Measurements from ENCODE around the gene DDX31.
A peak's percentile ranks its signal among the peaks of the same experiment; 100 is the strongest.

Gene DDX31

DNA sequence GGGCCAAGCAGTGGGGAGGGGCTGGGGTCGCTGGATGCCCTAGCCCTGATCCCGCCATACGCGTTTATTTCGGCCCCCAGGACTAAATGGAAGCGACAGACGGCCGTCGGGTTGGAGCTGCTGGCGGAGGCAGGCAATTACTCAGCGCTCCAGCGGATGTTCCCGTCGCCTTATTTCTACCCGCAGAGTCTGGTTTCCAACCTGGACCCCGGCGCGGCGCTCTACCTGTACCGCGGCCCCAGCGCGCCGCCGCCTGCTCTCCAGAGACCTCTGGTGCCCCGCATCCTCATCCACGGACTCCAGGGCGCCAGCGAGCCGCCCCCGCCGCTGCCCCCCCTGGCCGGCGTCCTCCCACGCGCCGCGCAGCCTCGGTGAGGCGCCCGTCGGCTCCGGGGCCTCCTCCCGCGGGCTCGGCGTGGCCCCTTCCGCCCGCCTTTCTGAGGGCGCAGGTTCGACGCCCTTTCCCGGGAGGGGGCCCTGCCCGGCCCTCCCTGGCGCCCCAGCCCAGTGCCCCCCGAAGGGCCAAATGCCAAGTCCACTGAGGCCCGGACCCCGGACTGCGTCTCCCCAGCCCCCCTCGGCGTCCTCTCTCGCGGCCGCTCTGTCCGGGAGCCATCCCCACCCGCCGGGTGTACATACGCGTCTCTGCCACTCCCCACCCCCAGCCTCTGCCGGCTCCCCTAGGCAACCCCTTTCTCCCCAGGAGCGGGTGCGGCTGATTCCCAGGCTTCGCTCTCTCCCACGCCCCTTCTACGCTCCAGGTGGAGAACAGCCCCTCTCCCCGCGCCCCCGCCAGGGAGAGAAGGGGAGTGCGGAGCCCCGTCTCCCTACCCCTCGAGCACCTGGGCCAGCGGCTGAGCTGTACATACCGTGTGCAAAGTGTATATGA, 80.4 kb downstream of the DDX31 start:
- Mint-ChIP-seq H3K36me3 (ENCODE audit: low read depth) (peaks cover 11% of the 10 kb centered on the region), H3K4me1 (ENCODE audit: low read depth) (peaks cover 7% of the 10 kb centered on the region), H3K27me3 (peaks cover 51% of the 10 kb centered on the region), H3K9me3 (no peaks in the 10 kb centered on the region), H3K27ac (no peak overlapping the region), H3K4me3 (no peak overlapping the region)

DNA sequence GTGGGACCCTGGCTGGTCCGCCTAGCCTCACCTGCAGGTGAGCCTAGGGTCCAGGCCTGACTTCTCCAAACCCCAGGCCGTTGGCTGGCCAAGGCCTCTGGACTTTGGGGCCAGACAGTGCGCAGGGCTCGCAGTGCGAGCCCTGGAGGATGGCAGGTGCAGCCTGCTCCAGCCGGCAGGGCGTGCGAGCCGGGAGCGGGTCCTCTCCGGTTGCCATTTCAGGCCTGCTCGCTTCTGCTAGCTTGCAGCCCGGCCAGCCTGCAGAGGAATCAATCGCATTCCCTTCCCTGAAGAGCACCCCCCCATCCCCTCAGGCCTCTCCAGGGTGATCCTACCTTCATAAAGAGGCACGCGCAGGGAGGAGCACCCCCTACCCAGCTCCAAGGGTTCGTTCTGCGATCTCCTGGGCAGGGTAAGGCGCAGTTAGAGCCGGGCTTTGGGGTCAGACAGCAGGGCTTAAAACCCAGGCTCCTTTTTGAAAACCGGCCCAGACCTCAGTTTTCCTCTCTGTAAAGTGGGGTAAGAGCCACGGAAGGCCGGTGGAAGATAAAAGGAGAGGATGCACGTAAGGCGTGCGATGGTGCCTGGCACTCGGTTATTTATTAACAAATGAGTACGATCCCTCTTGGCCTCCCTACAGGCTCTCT, 81.2 kb downstream of the DDX31 start:
- no peak overlapping the region for H3K27ac Mint-ChIP-seq
- peaks cover 59% of the 10 kb centered on the region for H3K27me3 Mint-ChIP-seq

DNA sequence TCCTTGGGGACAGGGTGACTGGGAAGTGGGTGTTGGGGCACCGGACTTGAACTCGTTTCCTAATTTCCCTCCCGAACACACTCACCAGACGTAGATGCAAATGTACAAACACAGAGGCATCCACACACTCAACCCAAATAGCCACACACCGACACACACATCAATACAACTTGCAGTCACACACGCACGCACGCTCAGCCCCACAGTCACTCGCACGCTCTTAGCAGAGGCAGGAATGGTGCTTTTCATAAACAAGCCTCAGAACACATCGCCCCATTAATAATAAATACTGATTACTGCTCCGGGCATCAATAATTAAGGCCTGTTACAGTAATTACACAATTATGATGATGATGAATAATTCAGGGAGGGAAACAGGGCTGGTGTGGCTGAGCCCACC, 81.7 kb downstream of the DDX31 start:
- H3K36me3 Mint-ChIP-seq (ENCODE audit: low read depth), result no peaks in the 10 kb centered on the region
- H3K27me3 Mint-ChIP-seq, result peaks cover 64% of the 10 kb centered on the region
- H3K27ac Mint-ChIP-seq, result no peak overlapping the region
- peaks cover 7% of the 10 kb centered on the region for H3K4me1 Mint-ChIP-seq (ENCODE audit: low read depth)
- H3K4me3 Mint-ChIP-seq, result peak overlapping the region; percentile 1
- H3K9me3 Mint-ChIP-seq, result no peaks in the 10 kb centered on the region

More for the DNA sequence above, 81.2 kb downstream of the DDX31 start:
- Mint-ChIP-seq H3K4me3 (no peak overlapping the region), H3K4me1 (ENCODE audit: low read depth) (peaks cover 7% of the 10 kb centered on the region), H3K9me3 (no peaks in the 10 kb centered on the region), H3K36me3 (ENCODE audit: low read depth) (peaks cover 5% of the 10 kb centered on the region)

DNA sequence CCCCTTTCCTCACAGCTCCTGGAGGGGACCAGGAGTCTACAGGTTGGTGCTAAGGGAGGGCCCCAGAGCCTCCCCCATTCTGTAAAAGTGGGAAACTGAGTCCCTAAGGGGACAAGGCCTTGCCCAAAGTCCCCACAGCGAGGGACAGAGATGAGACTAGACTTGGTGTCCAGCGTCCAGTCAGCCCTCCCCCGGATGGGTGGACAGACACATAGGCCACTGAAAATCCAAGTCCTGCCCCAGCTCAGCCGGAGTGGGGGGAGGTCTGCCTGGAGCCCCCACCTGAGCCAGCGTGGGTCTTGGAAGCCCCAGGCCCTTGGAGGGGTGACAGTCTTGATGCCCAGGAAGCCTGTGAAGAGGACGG, 82.2 kb downstream of the DDX31 start:
- Mint-ChIP-seq H3K9me3 (no peaks in the 10 kb centered on the region), H3K27me3 (peaks cover 67% of the 10 kb centered on the region), H3K4me3 (no peak overlapping the region), H3K27ac (no peak overlapping the region), H3K36me3 (ENCODE audit: low read depth) (no peaks in the 10 kb centered on the region), H3K4me1 (ENCODE audit: low read depth) (peaks cover 7% of the 10 kb centered on the region)

DNA sequence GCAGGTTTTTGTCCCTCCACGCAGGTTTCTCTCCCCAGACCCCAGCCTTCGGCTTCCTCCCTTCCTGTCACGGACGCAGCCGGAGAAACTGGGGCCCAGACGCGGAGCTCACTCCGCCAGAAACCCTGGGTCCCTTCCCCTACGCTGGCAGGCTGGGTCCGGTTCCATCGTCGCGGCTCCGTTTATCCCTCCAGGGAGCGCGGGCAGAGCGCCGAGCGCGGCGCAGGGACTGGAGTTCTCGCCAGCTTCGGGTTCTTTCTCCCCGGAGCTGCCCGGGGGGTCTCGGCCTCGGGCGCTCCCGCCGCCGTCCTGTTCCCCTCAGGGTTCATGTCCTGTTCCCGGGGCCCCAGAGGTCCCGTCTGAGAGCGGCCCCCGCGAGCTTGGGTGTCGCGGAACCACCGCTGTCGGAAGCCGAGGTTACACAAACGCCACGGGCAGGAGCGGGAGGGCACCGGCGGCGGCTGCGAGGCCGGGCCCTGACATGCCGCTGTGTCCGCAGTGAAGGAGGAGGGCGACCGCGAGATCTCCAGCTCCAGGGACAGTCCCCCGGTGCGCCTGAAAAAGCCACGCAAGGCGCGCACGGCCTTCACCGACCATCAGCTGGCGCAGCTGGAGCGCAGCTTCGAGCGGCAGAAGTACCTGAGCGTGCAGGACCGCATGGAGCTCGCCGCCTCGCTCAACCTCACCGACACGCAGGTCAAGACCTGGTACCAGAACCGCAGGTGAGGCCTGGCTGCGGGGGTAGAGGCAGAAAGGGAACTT, 82.8 kb downstream of the DDX31 start:
- Mint-ChIP-seq H3K36me3 (ENCODE audit: low read depth) (no peaks in the 10 kb centered on the region), H3K4me3 (no peak overlapping the region), H3K9me3 (no peaks in the 10 kb centered on the region), H3K27me3 (peaks cover 64% of the 10 kb centered on the region), H3K4me1 (ENCODE audit: low read depth) (peaks cover 8% of the 10 kb centered on the region), H3K27ac (no peak overlapping the region)

DNA sequence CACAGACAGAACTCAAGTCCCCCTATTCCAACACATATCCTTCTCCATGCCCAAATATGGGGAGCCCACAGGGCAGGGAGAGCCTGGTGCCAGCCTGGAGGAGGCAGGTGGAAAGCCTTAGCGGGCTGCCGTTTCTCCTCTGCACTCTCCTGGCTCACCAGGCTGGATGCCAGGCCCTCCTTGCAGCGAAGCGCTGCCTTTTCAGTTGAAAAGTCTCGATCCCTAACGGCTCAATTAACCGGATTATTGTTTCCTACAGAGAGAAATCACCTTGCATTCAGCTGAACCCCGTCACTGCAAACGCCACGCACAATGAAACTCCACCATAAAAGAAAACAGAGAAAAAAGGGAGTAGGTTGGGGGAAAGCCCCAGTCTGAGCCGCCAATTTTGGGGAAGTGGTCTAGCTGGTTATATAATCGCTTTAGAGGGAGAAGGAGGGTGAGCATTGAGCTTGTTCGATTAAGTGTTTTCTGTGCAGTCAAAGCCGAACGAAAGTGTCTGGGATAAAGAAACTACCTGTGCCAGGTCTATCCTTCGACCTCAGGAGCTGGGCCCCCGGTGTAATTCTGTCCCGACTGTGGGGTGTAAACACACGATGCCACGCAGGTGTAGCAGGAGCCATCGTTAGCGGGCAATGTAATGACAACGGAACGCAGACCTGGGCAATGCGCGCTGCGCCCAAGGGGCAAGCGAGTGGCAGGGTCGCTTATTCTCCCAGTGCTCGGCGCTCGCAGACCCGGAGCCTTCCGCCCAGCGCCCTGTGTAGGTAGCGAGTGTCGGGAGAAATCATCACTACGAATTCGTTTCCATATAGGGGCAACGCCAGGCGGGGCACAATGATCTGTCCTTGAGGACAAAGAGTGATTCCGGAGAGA, 83.6 kb downstream of the DDX31 start:
- Mint-ChIP-seq H3K4me1 (ENCODE audit: low read depth) (peaks cover 13% of the 10 kb centered on the region), H3K9me3 (no peaks in the 10 kb centered on the region), H3K36me3 (ENCODE audit: low read depth) (no peaks in the 10 kb centered on the region), H3K27ac (peak overlapping the region; percentile 7), H3K4me3 (no peak overlapping the region), H3K27me3 (peaks cover 64% of the 10 kb centered on the region)

DNA sequence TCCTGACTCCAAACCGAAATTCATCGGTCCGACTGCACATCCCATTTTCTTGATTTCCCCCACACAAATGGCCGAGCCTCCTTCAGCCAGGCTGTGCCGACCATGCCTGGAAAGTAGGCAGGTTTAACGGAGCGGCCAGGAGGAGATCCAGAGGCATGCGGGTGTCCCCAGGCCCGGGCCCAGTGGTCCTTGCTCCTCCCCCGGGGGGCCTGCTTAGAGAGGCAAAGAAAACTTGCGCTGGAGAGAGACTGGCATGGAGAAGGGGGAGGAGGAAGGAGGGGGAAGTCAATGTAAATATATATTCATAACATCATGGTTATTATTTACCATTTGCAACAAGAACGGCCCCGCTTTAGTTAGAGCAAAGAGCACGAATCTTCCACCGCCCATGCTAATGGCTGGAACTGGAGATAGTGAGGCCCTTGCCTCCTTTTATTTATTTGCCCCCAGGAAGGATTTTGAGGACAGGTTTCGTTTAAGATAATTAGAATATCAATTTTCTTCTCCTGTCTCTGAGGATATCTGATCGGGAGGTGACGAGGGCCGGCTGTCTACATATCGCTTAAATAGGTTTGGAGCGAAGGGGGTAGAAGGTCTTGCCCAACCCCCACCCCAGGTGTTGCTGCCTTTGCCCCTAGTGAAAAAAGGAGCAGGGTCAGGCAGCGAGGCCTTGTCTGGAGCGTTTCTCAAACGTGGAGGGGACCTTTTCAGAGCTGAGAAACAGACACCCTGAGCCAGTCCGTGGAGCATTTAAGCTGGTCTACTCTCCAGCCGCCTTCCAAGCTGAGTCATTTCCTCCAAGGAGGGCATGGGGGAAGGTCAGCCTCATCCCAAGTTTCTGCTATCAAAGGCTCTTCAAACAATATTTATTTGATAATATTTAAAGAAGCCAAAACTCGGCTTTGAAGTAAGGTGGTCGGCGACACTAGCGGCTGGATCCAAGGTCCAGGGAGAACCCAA, 84.9 kb downstream of the DDX31 start:
- no peaks in the 10 kb centered on the region for H3K9me3 Mint-ChIP-seq
- peaks cover 68% of the 10 kb centered on the region for H3K27me3 Mint-ChIP-seq
- no peak overlapping the region for H3K4me3 Mint-ChIP-seq
- no peaks in the 10 kb centered on the region for H3K36me3 Mint-ChIP-seq (ENCODE audit: low read depth)
- H3K4me1 Mint-ChIP-seq (ENCODE audit: low read depth), result peaks cover 15% of the 10 kb centered on the region
- H3K27ac Mint-ChIP-seq, result no peak overlapping the region

DNA sequence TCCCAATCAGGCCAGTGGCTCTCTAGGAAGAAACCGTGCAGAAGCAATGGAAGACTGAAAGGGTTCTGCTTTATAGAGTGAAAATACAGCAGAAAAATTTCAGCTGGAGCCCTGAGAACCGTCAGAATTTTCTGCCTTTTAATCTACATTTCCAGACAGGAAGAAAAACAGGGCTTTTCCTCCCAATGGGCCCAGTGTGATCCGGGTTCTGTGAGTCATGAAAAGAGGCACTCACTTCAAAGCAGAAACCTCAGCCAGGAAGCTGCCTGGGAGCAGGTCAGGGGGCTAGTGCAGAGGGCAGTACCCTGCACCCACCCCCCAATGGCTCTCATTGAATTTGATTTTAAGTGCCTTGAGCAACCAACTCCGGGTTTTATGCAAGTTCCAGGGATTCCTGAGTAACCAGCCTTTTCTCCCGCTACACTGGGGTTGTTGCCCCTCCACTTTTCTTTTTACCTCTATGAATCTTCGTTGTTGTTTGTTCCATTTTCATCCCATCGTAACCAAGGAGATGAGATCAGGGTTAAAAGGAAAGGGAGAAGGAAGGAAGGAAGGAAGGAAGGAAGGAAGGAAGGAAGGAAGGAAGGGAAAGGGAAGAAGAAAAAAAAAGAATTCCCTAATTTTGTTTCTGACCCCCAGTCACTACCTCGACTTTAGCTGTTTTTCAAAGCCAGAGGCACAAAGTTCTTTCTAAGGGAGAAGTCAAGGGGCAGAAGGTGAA, 86.0 kb downstream of the DDX31 start:
- Mint-ChIP-seq H3K27me3 (peaks cover 75% of the 10 kb centered on the region), H3K36me3 (ENCODE audit: low read depth) (no peaks in the 10 kb centered on the region), H3K27ac (no peak overlapping the region), H3K4me3 (no peak overlapping the region), H3K9me3 (no peaks in the 10 kb centered on the region), H3K4me1 (ENCODE audit: low read depth) (peaks cover 15% of the 10 kb centered on the region)

DNA sequence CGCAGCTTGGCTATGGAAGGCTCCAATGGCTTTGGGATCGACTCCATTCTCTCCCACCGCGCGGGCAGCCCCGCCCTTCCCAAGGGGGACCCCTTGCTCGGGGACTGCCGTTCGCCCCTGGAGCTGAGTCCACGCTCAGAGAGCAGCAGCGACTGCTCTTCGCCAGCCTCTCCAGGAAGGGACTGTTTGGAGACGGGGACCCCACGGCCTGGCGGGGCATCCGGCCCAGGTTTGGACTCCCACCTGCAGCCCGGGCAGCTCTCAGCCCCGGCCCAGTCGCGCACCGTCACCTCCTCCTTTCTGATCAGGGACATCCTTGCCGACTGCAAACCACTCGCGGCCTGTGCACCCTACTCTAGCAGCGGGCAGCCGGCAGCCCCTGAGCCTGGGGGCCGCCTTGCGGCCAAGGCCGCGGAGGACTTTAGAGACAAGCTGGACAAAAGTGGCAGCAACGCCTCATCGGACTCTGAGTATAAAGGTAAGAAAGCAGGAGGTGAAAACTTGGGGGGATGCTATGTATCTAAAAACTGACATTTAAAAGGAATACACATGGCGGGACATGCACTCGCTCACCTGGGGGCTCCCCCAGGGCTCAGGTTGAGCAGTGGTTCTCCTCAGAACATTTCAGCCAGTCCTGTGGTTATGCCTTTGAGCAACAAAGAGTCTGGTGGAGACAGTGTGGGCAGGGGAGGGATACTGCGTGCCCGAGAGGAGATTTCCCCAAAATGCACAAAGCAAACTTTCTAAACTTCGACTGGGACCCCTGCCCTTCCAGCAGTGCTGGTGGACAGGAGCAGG, 86.8 kb downstream of the DDX31 start:
- Mint-ChIP-seq H3K27me3 (peaks cover 78% of the 10 kb centered on the region), H3K36me3 (ENCODE audit: low read depth) (no peaks in the 10 kb centered on the region), H3K9me3 (no peaks in the 10 kb centered on the region), H3K4me1 (ENCODE audit: low read depth) (peaks cover 15% of the 10 kb centered on the region), H3K4me3 (no peak overlapping the region), H3K27ac (no peak overlapping the region)

DNA sequence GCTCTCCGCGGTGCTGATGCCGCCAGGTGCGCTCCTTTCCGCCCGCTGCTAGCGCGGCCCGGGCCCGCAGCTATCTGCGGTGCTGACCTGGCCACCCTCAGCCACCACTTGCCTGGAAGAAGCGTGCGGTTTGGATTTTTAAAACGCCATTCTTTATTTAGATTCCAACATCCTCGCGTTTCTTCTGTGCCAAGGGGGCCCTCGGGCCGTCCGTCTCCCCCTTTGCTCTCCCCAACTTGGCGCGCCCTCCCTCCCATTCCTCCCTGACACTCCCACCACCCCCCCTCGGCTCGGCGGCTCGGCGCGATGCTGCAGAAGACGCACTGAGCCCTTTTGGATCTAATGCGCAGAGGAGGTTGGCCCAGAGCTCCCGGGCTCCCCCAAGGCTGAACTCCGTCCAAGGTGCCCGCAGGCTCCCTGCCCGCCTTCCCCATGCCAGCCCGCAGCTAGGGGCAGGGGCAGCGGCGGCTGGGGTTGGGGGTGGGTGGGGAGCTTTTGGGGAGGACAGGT, 87.5 kb downstream of the DDX31 start, which contains the start of gene BARHL1:
Gene BARHL1, plus strand, starts transcription at position 331 of the 510 bp plus-strand sequence. CDS start 192 bp downstream, outside the sequence.
- no peaks in the 10 kb centered on the region for H3K9me3 Mint-ChIP-seq
- H3K4me1 Mint-ChIP-seq (ENCODE audit: low read depth), result peaks cover 15% of the 10 kb centered on the region
- no peaks in the 10 kb centered on the region for H3K36me3 Mint-ChIP-seq (ENCODE audit: low read depth)
- H3K27ac Mint-ChIP-seq, result peak within 1 kb of the TSS; percentile 6
- peak within 1 kb of the TSS; percentile 72 for H3K4me3 Mint-ChIP-seq
- peaks cover 82% of the 10 kb centered on the region for H3K27me3 Mint-ChIP-seq

DNA sequence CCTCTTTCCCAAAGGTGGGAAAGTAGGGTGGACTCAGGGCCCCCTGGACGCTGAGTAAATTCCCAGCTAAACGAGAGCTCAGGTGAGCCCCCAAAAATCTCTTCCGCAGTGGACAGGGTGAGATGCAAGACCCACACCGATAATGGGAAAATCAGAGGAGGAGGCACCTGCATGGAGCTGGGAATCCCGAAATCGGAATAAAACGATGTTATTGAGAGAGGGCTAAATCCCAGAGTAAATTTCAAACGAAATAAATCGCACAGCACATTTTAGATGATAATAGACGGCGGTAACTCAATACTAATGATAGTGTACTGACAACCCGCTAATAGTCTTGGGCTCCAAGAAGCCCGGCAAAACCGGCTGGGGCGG, 90.4 kb downstream of the DDX31 start:
- H3K27ac Mint-ChIP-seq, result no peak overlapping the region
- H3K36me3 Mint-ChIP-seq (ENCODE audit: low read depth), result no peaks in the 10 kb centered on the region
- peaks cover 82% of the 10 kb centered on the region for H3K27me3 Mint-ChIP-seq
- peaks cover 8% of the 10 kb centered on the region for H3K4me1 Mint-ChIP-seq (ENCODE audit: low read depth)
- H3K9me3 Mint-ChIP-seq, result no peaks in the 10 kb centered on the region
- no peak overlapping the region for H3K4me3 Mint-ChIP-seq

DNA sequence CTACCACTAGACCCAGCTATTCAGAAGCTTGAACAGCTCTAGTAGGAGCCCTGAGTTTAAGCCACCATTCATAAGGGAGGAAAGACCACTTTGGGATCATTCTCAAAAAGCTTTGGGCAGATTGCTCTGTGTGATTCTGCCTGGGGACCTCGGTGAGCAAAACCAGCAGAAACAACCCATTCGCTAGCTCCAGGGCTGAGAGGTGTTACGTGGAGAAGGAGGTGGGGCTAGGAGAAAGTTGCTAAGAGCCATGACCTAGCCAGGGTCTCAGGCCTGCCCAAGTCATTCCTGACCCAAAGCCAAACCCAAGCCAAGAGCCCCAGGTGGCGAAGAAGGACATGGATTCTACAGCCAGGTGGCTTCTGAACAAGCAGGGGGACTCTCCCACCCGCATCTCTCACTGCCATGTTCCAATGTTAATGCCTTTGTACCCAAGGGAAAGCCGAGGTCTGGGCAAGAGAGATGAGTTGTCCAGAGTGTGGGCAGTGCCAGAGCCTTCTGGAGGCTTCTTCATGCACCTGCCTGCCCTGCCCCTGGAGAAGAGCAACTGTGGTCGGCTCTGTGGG, 91.3 kb downstream of the DDX31 start:
- H3K27me3 Mint-ChIP-seq, result peaks cover 76% of the 10 kb centered on the region
- H3K9me3 Mint-ChIP-seq, result no peaks in the 10 kb centered on the region
- H3K4me3 Mint-ChIP-seq, result no peak overlapping the region
- no peak overlapping the region for H3K27ac Mint-ChIP-seq
- peaks cover 8% of the 10 kb centered on the region for H3K4me1 Mint-ChIP-seq (ENCODE audit: low read depth)
- H3K36me3 Mint-ChIP-seq (ENCODE audit: low read depth), result no peaks in the 10 kb centered on the region

Measured in stimulated activated naive CD8-positive, alpha-beta T cell treated with anti-CD3 and anti-CD28 coated beads, Interleukin-15, Interleukin-2, amounts not matched to agents 100 ng/mL and 50 ng/mL, for 24 hours (primary cell).